ENCODE data around the gene ATP6AP1. TPM values are rescaled to one million over a fixed set of nuclear protein-coding genes. Genes with fewer than 3 reads are reported as not detected.

The ATP6AP1 gene
- total and polyA plus RNA-seq, 2 donors (not counting 3 experiments of a cell fraction or from before 2014, with no cell fraction given): 145 to 322 TPM

GRCh38 chrX:154450312-154450711 is 21.8 kb downstream of the ATP6AP1 start:
- BruUV-seq (replicated peaks): no TSS peak
- ChIA-PET POLR2A (no interaction called here), CTCF (no interaction called here)

More at GRCh38 chrX:154450312-154450711, 21.8 kb downstream of the ATP6AP1 start:
- dilution Hi-C loops (cut with MboI; ENCODE audit: extremely low pct_ligation_motif_present, low sequenced_read_pairs) (no loop called here), intact Hi-C loops (cut with micrococcal nuclease) (no loop called here)
- Histone ChIP-seq H3K79me2 (ENCODE audit: control insufficient read depth, insufficient read depth, low read length) (peaks cover 15% of the 10 kb centered on the region), H4K20me1 (replicated peaks; ENCODE audit: control insufficient read depth, extremely low read depth, insufficient read depth, low read length) (no peaks in the 10 kb centered on the region), H3K9me1 (replicated peaks; ENCODE audit: control insufficient read depth, extremely low read depth, insufficient read depth, low read length) (no peaks in the 10 kb centered on the region), H3K9ac (replicated peaks; ENCODE audit: extremely low read depth, insufficient read depth, low read length) (no peak overlapping the region), H3K4me1 (ENCODE audit: control insufficient read depth, extremely low read depth, insufficient read depth, low read length) (peaks cover 5% of the 10 kb centered on the region), H3K27ac (ENCODE audit: insufficient read depth, low read depth, low read length) (no peak overlapping the region), H2AFZ (ENCODE audit: low read depth, low read length) (no peak overlapping the region), H3K4me2 (ENCODE audit: insufficient read depth, low read length) (no peak overlapping the region), H3K36me3 (ENCODE audit: control insufficient read depth in 2 of 2, extremely low read depth in 1 of 2, insufficient read depth in 2 of 2, low read length in 2 of 2) (peaks cover 0 to 28% of the 10 kb centered on the region in 2 experiments), H3K27me3 (ENCODE audit: control insufficient read depth in 2 of 2, insufficient read depth in 2 of 2, low read length in 2 of 2) (no peaks in the 10 kb centered on the region), H3K9me3 (replicated peaks; ENCODE audit: control insufficient read depth, insufficient read depth, low read length) (no peaks in the 10 kb centered on the region), H3K4me3 (replicated peaks in 1 of 3; ENCODE audit: insufficient read depth in 1 of 3, low read depth in 1 of 3, low read length in 3 of 3) (no peak overlapping the region)
- DNase-seq (ENCODE audit: low read depth, low spot score) (no peak), FAIRE-seq (no peak)
- TF ChIP-seq JUN (IDR thresholded peaks at IDR 0.05; ENCODE audit: borderline replicate concordance, insufficient read depth, insufficient read length, low read depth) (no peak), FOS (IDR thresholded peaks at IDR 0.05; ENCODE audit: borderline replicate concordance, insufficient read depth, low read length) (no peak), CTCF (IDR thresholded peaks at IDR 0.05; ENCODE audit: extremely low read depth in 1 of 2, insufficient read depth in 1 of 2, low read depth in 1 of 2, low read length in 2 of 2) (no peak), POLR2AphosphoS5 (IDR thresholded peaks at IDR 0.05; ENCODE audit: insufficient read depth, low read depth, low read length) (no peak), EZH2 (IDR thresholded peaks at IDR 0.05; ENCODE audit: borderline replicate concordance, low read depth, low read length, severe bottlenecking) (no peak), POLR2A (IDR thresholded peaks at IDR 0.05; ENCODE audit: low read depth, low read length) (no peak), MAX (IDR thresholded peaks at IDR 0.05; ENCODE audit: insufficient read depth, insufficient read length) (no peak), MYC (IDR thresholded peaks at IDR 0.05; ENCODE audit: low read depth, low read length) (no peak), GATA2 (IDR thresholded peaks at IDR 0.05; ENCODE audit: insufficient read depth, insufficient read length, low read depth, low read length) (no peak)
